K562 (cell line): Measurements from ENCODE around the gene DHX35. TPM values are rescaled to one million over a fixed set of nuclear protein-coding genes. Genes with fewer than 3 reads are reported as not detected.

Experiments
- CSDE1 ChIP-seq, 2 experiments: fragments of 450-650 bp; IDR thresholded peaks; 2 replicates each; pipeline ENCODE4 v1.6.1; 2016; ENCODE audit warnings: mild to moderate bottlenecking in 1 of 2
- E2F3 ChIP-seq: fragments of 250-450 bp; sonication (Bioruptor Pico); IDR thresholded peaks from 2 replicates; pipeline ENCODE4 v1.4.0; 2020; ENCODE audit warnings: mild to moderate bottlenecking
- ELF2 ChIP-seq: fragments of 250-450 bp; sonication (Bioruptor Pico); IDR thresholded peaks from 2 replicates; pipeline ENCODE4 v1.5.0; 2021; ENCODE audit warnings: mild to moderate bottlenecking
- HLTF ChIP-seq: fragments of 450-650 bp; IDR thresholded peaks from 2 replicates; pipeline ENCODE4 v1.6.1; 2016
- PCBP2 ChIP-seq: fragments of 200-400 bp; formaldehyde crosslinking; IDR thresholded peaks from 2 replicates; pipeline ENCODE4 v1.6.1; 2018; ENCODE audit warnings: low read length, low read depth, mild to moderate bottlenecking, moderate library complexity; ENCODE audit not compliant: poor library complexity, severe bottlenecking
- PHF8 ChIP-seq: fragments of 200-600 bp; sonication (generic); IDR thresholded peaks from 2 replicates; pipeline ENCODE4 v1.6.1; 2012; ENCODE audit warnings: mixed run types, mild to moderate bottlenecking, inconsistent platforms, low read length, moderate library complexity, borderline replicate concordance
- RBM22 ChIP-seq: fragments of 200-400 bp; formaldehyde crosslinking; IDR thresholded peaks from 2 replicates; pipeline ENCODE4 v1.6.1; 2018; ENCODE audit warnings: low read length, low read depth; ENCODE audit not compliant: poor library complexity, severe bottlenecking
- SMC3 ChIP-seq: conservative IDR thresholded peaks from 2 replicates; pipeline ENCODE4 v1.6.1; 2011; ENCODE audit warnings: low read depth, low read length, improper control_type of control experiment; ENCODE audit not compliant: insufficient read depth
- ZFP1 ChIP-seq: fragments of 450-650 bp; formaldehyde crosslinking; IDR thresholded peaks from 2 replicates; pipeline ENCODE4 v1.4.0; 2020; ENCODE audit warnings: mild to moderate bottlenecking, mixed read lengths
- ZFX ChIP-seq: sonication (generic); formaldehyde crosslinking; IDR thresholded peaks from 2 replicates; pipeline ENCODE4 v1.8.0; 2022; ENCODE audit warnings: mild to moderate bottlenecking, missing genetic modification reagents, moderate library complexity
- ZNF561 ChIP-seq: fragments of 450-650 bp; formaldehyde crosslinking; conservative IDR thresholded peaks from 2 replicates; pipeline ENCODE4 v1.4.0; 2020; ENCODE audit warnings: mild to moderate bottlenecking, moderate library complexity
- polyA plus RNA-seq, 8 experiments: library from polyadenylated mRNA; depleted of rRNA in 4 of 8; stranded (reverse) in 5 of 8; unstranded in 3 of 8; fragments of >200 nt; fragmentation: Nextera tagmentation in 2 of 8; fragmentation: Illumina TruSeq in 1 of 8; extraction: Ambion mirVana in 2 of 8; extraction: Trizol in 1 of 8; gene quantifications; 2 replicates each; pipeline versions ENCODE4 v1.2.1 to v1.2.3, GENCODE V29; 2011 to 2014; ENCODE audit warnings: inconsistent platforms in 1 of 8, missing spikeins in 1 of 8
- total RNA-seq, 7 experiments: library from RNA; depleted of rRNA in 6 of 7; stranded (reverse); fragments of >200 nt in 6 of 7; fragmentation: Illumina TruSeq in 2 of 7; extraction: Trizol in 2 of 7; gene quantifications; 2 replicates each; pipeline versions ENCODE4 v1.2.1 to v1.2.3, GENCODE V29; 2011 to 2021; ENCODE audit warnings: low replicate concordance in 1 of 7
- TF ChIP-seq, protein P1 (sequence below): sonication (generic); formaldehyde crosslinking; IDR thresholded peaks from 2 replicates; pipeline ENCODE4 v1.8.0; 2023; ENCODE audit warnings: mild to moderate bottlenecking, missing genetic modification reagents
- TF ChIP-seq, protein P2 (sequence below): fragments of 250-450 bp; sonication (Bioruptor Pico); IDR thresholded peaks from 2 replicates; pipeline ENCODE4 v1.4.0; 2020; ENCODE audit warnings: mild to moderate bottlenecking, moderate library complexity
- TF ChIP-seq, protein P3 (sequence below): fragments of 250-450 bp; sonication (Bioruptor Pico); IDR thresholded peaks from 2 replicates; pipeline ENCODE4 v1.4.0; 2020

Gene DHX35
- total and polyA plus RNA-seq, 9 of the 15 experiments (the other 6 are each of a cell fraction or from before 2014, with no cell fraction given) = 6.5 to 25.6 (median 16.9) TPM

DNA sequence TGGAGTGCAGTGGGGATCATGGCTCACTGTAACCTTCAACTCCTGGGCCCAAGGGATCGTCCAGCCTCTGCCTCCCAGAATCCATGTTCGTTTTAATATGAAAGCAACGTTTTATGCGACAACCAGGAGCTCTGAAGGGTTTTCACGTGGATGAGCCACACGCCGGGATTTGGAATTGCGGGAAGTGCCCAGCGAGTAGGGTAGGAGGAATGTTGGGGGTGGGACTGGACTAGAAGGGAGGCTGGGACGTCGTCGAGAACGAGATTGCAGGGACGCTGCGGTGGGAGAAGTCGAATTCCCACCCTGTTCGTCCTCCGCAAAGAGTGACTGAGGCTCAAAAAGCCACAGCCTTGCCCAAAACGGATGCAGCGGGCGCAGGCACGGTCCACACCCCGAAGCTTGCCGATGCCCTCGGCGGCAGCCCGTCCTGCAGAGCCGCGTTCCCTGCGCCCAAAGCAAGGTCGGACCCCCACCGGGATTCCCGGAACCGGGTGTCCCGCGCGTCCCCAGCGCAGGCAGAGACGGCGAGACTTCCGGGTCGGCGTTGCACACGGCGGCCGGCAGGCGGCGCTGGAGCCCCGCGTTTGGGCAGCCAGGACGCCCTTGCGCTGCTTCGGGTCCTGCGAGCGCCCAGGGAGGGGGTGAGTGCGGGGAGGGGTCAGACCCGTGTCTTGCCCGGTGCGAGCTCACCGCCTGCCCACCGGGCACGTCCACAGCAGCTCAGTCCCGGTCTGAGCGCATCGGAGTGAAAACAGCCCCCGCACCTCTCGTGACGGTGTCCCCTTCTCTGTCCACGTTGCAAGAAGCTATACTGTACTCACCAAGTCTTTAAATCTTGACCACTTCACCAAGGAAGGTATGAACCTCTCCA, 87.8 kb downstream of the DHX35 start (continued):
- TF ChIP-seq, protein P1, sequence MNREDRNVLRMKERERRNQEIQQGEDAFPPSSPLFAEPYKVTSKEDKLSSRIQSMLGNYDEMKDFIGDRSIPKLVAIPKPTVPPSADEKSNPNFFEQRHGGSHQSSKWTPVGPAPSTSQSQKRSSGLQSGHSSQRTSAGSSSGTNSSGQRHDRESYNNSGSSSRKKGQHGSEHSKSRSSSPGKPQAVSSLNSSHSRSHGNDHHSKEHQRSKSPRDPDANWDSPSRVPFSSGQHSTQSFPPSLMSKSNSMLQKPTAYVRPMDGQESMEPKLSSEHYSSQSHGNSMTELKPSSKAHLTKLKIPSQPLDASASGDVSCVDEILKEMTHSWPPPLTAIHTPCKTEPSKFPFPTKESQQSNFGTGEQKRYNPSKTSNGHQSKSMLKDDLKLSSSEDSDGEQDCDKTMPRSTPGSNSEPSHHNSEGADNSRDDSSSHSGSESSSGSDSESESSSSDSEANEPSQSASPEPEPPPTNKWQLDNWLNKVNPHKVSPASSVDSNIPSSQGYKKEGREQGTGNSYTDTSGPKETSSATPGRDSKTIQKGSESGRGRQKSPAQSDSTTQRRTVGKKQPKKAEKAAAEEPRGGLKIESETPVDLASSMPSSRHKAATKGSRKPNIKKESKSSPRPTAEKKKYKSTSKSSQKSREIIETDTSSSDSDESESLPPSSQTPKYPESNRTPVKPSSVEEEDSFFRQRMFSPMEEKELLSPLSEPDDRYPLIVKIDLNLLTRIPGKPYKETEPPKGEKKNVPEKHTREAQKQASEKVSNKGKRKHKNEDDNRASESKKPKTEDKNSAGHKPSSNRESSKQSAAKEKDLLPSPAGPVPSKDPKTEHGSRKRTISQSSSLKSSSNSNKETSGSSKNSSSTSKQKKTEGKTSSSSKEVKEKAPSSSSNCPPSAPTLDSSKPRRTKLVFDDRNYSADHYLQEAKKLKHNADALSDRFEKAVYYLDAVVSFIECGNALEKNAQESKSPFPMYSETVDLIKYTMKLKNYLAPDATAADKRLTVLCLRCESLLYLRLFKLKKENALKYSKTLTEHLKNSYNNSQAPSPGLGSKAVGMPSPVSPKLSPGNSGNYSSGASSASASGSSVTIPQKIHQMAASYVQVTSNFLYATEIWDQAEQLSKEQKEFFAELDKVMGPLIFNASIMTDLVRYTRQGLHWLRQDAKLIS = no peak
- TF ChIP-seq PHF8 (peak; percentile 84; the same call in 1 of the 2 replicates), ZFP1 (CRISPR knock-in tag) (0 out of 2 replicates have a peak, but pooled peaks have one; percentile 35), PCBP2 (peak; percentile 55), ZNF561 (no peak), ELF2 (CRISPR knock-in tag) (peak; percentile 96), CSDE1 (IDR thresholded peaks at IDR 0.05) (no peak), E2F3 (CRISPR knock-in tag) (no peak), HLTF (no peak), SMC3 (peak; percentile 76), ZFX (no peak; the same call in 1 of the 2 replicates), RBM22 (no peak)
- TF ChIP-seq, protein P2, sequence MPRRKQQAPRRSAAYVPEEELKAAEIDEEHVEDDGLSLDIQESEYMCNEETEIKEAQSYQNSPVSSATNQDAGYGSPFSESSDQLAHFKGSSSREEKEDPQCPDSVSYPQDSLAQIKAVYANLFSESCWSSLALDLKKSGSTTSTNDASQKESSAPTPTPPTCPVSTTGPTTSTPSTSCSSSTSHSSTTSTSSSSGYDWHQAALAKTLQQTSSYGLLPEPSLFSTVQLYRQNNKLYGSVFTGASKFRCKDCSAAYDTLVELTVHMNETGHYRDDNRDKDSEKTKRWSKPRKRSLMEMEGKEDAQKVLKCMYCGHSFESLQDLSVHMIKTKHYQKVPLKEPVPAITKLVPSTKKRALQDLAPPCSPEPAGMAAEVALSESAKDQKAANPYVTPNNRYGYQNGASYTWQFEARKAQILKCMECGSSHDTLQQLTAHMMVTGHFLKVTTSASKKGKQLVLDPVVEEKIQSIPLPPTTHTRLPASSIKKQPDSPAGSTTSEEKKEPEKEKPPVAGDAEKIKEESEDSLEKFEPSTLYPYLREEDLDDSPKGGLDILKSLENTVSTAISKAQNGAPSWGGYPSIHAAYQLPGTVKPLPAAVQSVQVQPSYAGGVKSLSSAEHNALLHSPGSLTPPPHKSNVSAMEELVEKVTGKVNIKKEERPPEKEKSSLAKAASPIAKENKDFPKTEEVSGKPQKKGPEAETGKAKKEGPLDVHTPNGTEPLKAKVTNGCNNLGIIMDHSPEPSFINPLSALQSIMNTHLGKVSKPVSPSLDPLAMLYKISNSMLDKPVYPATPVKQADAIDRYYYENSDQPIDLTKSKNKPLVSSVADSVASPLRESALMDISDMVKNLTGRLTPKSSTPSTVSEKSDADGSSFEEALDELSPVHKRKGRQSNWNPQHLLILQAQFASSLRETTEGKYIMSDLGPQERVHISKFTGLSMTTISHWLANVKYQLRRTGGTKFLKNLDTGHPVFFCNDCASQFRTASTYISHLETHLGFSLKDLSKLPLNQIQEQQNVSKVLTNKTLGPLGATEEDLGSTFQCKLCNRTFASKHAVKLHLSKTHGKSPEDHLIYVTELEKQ (CRISPR knock-in tag) = no peak
- TF ChIP-seq, protein P3, sequence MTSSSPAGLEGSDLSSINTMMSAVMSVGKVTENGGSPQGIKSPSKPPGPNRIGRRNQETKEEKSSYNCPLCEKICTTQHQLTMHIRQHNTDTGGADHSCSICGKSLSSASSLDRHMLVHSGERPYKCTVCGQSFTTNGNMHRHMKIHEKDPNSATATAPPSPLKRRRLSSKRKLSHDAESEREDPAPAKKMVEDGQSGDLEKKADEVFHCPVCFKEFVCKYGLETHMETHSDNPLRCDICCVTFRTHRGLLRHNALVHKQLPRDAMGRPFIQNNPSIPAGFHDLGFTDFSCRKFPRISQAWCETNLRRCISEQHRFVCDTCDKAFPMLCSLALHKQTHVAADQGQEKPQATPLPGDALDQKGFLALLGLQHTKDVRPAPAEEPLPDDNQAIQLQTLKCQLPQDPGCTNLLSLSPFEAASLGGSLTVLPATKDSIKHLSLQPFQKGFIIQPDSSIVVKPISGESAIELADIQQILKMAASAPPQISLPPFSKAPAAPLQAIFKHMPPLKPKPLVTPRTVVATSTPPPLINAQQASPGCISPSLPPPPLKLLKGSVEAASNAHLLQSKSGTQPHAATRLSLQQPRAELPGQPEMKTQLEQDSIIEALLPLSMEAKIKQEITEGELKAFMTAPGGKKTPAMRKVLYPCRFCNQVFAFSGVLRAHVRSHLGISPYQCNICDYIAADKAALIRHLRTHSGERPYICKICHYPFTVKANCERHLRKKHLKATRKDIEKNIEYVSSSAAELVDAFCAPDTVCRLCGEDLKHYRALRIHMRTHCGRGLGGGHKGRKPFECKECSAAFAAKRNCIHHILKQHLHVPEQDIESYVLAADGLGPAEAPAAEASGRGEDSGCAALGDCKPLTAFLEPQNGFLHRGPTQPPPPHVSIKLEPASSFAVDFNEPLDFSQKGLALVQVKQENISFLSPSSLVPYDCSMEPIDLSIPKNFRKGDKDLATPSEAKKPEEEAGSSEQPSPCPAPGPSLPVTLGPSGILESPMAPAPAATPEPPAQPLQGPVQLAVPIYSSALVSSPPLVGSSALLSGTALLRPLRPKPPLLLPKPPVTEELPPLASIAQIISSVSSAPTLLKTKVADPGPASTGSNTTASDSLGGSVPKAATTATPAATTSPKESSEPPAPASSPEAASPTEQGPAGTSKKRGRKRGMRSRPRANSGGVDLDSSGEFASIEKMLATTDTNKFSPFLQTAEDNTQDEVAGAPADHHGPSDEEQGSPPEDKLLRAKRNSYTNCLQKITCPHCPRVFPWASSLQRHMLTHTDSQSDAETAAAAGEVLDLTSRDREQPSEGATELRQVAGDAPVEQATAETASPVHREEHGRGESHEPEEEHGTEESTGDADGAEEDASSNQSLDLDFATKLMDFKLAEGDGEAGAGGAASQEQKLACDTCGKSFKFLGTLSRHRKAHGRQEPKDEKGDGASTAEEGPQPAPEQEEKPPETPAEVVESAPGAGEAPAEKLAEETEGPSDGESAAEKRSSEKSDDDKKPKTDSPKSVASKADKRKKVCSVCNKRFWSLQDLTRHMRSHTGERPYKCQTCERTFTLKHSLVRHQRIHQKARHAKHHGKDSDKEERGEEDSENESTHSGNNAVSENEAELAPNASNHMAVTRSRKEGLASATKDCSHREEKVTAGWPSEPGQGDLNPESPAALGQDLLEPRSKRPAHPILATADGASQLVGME (CRISPR knock-in tag) = peak; percentile 88
